Right kidney (tissue), 1 donor: ENCODE measurements around the gene TMPRSS3.
"Not testable (repeated sequence)": the region's sequence is repeated elsewhere in the genome, so short reads cannot be mapped to it uniquely, and the experiment has no call there.

ENCODE experiments used
- DNase-seq: peaks from one replicate; pipeline ENCODE4 v3.0.0-alpha.2; 2016

Gene TMPRSS3

GRCh38 chr21:42427809-42428419 lies 32.1 kb upstream of the TMPRSS3 start:
- no peak for DNase-seq

DNA sequence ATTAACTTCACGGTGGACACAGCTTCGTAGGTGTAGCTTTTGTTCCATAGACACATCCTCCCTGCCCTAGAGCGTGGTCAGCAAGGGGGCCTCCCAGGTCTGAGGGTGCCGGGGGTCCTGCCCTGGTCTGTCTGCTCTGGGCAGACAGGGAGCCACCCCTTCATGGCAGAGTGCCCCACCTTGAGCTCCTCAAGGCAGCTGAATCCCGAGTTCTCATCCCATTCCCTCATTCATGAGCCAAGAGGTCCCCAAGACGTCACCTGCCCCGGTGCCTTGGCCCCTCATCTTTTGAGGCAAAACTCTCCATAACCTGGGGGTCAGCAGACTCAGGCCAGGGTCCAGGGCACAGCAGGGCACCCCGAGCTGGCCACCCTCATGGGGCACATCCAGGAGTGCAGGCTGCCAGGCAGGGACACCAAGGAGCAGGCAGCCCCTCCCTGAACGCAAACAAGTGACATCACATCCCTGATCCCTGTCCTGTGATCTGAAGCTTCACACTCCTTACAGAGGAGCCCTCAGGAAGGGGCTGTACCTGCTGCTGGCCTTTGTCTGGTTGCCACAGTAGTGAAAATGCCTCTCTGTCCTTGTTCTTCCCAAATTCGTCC lies 31.1 kb upstream of the TMPRSS3 start:
- DNase-seq: no peak

- no peak for DNase-seq
Measured at GRCh38 chr21:42426424-42426823, 30.6 kb upstream of the TMPRSS3 start.

DNA sequence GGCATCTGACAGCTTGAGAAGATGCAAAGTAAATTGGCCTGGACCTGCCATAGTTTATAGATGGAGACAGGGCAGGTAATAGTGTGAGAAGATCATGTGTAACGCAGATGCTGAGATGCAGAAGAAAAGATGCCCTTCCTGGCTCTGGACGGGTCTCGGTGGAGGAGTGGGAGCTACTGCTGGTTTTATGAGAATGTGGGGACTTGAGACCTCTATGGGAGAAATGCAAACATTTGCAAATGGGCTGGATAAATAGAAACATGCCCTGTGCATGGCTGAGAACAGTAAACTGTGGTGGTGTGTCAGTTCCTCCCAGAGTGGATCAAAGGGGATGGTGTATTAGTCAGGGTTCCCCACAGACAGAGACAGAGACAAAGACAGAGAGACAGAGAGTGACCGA lies 29.7 kb upstream of the TMPRSS3 start:
- no peak for DNase-seq

- no peak for DNase-seq
Measured at GRCh38 chr21:42424914-42425541, 29.2 kb upstream of the TMPRSS3 start.

DNA sequence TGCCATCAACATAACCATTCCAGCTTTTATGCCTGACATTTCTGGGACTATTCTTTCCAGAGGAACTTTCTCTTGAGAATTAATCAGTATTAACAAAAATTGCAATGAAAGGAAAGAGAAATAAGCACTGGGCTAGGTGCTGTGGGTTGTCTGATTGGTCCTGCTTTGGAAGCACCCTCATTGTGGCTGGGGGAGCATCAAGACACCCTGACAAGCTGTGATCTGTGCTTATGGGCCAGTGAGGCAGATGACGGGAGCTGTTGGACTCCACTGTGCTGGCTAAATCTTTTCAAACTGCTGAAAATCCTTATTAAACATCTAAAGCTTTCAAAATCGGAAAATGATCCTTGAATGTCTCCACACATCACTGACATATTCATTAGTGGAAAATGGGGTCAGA lies 27.8 kb upstream of the TMPRSS3 start:
- DNase-seq: no peak

- no peak for DNase-seq
Measured at GRCh38 chr21:42423197-42423675, 27.4 kb upstream of the TMPRSS3 start.

GRCh38 chr21:42421018-42421793 lies 25.4 kb upstream of the TMPRSS3 start:
- DNase-seq: no peak

DNA sequence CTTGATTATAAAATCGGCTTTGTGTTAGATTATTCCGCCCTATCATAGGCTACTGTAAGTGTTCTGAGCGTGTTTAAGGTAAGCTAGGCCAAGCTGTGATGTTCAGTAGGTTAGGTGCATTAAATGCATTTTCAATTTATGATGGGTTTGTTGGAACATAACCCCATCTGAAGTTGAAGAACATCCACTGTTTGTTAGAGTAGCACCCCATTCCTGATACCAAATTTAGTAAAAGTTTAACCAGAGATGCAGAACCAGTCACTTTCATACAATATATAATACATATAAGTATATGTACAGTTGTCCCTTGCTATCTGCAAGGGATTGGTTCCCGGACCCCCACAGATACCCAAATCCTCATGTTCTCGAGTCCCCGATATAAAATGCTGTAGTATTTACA lies 24.0 kb upstream of the TMPRSS3 start:
- DNase-seq: no peak

- no peak for DNase-seq
Measured at GRCh38 chr21:42418886-42419285, 23.0 kb upstream of the TMPRSS3 start.

DNA sequence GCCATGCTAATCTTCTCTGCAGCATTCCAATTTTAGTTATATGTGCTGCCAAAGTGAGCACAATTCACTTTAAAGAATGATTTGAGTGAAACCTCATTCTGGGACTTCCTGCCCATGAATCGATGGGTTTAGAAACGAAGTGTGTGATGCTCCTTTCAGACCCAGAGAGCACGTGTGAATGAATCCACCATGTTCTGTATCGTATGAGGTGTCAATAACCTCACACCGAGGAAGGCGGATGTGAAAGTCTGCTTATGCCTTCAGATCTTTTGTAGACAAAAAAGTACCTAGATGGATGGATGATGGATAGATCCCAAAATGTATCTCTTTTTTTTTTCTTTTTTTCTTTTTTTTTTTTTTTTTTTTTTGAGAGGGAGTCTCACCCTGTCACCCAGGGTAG lies 21.7 kb upstream of the TMPRSS3 start:
- no peak for DNase-seq

DNA sequence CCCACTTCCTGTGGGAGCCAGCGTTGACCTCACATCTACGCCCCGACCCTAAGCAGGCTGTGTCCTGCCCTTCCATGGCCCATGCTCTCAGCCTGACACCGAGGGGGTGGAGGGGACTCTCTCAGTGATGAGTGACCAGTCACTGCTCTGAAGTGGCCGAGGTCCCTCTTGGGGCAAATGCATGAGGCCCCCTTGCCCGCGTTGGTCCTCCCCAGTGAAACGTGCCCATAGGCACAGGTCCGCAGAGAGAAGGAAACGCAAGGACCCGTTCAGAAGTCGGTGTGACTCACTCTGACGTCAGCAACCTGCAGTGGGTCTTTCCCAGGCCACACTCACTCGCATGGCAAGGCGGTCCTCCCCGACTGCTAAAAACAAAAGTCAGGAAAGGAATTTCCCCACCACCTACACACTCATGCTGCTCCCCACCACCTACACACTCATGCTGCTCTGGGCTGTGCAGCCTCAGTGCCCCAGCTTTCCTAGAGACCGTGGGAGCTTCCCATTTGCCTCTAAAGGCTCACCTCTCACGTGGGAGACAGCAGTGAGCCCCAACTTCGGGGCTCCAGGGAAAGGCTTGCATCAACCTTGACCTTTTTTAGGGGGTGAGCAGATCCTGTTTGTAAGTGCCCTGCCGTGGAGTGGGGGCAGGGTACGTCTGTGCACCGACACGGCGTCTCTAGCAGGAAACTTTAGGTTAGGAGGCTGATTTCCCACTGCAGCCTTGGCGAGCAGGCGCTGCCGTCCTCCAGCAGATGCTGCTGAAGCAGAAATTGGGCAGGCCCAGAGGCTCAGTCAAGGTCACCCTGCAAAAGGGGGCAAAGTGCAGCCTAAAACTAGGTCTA lies 19.3 kb upstream of the TMPRSS3 start:
- DNase-seq: no peak

GRCh38 chr21:42414553-42414927 lies 18.7 kb upstream of the TMPRSS3 start:
- no peak for DNase-seq

DNA sequence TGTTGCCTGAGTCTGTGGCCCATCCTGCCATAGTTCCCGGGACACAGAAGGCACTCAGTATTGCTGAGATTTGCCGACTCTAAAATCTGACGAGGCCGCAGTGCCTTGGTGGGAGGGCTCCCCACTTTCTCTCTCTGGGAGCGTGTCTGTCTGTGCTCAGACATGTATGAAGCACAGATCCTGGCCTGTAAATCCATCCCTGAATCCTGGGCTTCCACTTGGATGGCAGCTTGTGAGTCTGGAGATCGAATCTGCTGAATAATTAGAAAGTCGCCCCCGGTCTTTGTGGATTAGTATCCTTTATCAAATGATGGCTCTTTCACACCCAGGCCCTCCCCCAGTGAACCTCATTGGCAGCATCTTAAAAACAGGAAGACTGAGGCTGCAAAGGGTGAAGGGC lies 18.2 kb upstream of the TMPRSS3 start:
- no peak for DNase-seq

- no peak for DNase-seq
Measured at GRCh38 chr21:42413500-42413899, 17.6 kb upstream of the TMPRSS3 start.

DNA sequence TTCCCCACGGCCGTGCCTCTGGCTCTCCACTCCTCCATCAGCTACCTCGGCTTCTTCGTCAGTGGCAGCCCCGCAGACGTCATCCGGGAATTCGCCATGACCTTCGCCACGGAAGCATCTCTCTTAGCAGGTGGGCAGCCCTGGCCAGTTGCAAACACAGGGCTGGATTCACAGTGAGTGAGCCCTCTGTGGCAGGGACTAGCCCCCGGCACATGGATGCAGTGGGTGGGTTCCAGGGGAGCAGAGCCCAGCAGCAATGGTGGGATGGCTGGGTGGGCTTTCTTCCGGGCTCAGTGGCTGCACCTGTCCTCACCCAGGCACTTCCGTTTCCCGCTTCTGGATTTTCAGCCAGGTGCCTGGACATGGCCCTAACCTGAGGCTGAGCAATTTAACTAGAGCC lies 17.2 kb upstream of the TMPRSS3 start:
- DNase-seq: no peak

DNA sequence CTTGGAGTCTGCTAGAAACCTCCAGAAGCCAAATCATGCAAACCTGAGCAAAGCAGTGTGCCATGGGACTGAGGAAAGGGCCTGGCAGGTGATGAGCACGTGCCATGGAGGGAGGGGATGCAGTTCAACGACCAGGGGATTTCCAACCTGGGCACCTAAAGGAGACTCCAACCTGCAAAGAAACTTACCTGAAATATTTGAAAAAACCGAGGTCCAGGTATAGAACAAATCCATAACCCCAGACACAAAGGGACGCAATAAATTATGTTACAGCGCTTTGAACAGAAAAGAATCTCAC lies 16.7 kb upstream of the TMPRSS3 start:
- no peak for DNase-seq

DNA sequence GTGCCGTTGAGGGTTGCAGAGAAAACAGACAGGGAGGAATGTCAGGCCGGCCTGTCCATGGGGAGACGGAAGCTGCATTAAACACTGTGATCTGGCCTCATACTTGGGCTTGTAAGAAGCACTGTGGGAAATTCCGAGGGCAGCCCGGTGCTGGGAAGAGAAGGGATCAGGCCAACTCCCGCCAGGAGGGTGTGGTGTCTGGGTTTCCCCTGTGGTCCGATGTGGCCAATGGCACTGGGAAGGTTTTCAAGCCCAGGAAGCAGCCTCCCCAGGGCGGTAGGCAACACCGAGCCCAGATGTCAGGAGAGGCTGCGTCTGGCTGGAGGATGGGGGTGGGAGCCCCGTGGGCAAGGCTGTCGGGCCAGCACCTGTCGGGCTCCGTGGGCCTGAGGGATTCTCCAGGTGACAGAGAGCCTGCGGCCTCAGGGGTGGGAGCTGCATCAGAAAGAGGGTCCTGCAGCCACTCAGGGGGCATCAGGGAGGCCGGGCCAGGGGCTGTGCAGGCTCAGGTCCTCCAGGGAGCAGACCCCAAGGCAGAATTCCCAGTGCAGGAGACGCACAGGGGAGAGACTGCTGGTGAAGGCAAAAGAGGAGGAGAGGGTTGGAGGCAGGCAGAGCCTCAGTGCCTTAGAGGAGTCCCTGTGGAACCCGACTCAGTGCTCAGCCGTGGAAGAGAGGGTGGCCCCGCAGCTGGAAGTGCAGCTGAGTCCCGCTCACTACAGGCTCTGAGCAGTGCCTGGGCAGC lies 16.2 kb upstream of the TMPRSS3 start:
- no peak for DNase-seq

- no peak for DNase-seq
Measured at GRCh38 chr21:42411197-42411869, 15.5 kb upstream of the TMPRSS3 start.

GRCh38 chr21:42409366-42409765 lies 13.5 kb upstream of the TMPRSS3 start:
- no peak for DNase-seq

GRCh38 chr21:42408718-42409117 lies 12.9 kb upstream of the TMPRSS3 start:
- DNase-seq: not testable (repeated sequence)
